Activated T-cell treated with anti-CD3 and anti-CD28 coated beads for 48 hours (primary cell): ENCODE results near the gene ARHGEF12.

Source experiments
- DNase-seq: peaks from one replicate; pipeline ENCODE4 v3.0.0-alpha.2; 2020; ENCODE audit warnings: low read depth

The ARHGEF12 gene

DNA sequence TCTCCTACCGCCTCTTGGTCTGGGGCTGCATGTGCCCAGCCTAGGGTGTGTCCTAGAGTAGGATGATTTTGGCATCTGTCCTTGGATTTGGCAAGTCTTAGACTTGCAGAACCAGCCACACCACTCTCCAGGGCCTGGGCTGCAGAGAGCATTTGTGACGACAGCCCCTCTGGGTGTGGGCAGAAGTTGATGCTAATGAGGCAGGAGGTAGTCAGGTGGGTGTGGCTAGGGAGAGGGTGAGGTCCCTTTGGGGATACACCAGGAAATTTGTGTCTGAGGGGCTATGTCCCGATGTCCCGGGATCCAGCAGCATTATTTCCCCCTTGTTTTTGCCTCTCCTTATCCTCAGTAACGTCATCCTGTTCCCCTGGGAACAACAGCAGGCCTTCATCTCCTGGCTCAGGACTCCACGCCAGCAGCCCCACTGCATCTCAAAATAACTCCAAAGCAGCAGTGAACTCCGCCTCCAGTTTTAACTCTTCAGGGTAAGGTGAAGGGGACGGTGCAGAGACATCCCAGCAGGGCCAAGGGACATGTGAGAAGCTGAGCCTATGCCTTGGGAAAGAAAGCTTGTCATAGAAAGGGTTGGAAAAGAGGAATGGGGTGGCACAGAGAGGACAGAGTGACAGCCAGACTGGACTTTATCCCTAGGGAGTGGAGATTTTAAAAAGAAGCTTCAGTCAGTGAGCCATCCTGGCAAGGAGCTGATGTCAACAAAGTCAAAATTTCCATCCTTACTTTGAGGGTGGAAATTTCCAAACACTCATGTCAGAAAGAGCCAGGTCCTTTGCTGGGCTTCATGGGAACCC is 19.1 kb upstream of the ARHGEF12 start:
- no peak for DNase-seq

DNA sequence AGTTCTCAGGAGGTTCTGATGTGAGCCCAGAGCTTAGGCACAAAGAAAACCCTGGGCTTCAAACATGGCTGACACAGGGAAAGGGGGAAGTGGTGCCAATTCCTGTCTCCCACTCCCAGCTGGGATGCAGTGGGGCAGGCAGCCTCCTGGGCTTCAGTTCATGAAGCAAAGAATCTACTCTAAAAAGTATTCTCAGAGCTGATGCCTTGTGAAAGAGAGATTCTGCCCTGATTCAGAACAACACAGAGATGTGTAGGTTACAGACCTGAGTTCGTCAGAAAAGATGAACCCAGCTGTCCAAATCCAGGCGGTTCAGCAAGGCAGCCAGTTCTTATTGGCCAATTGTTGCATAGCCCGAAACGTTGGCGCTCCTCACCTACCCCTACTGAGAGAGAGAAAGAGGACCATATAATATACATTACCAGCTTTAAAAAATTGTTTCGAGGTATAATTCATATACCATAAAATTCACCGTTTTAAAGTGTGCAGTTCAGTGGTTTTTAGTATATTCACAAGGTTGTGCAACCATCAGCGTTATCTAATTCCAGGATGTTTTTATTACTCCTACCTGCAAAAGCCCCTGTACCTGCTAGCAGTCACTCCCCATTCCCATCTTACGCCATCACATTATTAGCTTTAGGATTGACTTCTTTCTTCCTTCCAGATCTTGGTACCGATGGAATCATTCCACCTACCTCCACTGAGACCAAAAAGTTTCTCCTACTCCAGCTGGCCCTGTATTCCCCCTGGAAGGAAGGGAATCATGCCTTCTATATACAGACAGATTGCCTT is 18.3 kb upstream of the ARHGEF12 start:
- no peak for DNase-seq

DNA sequence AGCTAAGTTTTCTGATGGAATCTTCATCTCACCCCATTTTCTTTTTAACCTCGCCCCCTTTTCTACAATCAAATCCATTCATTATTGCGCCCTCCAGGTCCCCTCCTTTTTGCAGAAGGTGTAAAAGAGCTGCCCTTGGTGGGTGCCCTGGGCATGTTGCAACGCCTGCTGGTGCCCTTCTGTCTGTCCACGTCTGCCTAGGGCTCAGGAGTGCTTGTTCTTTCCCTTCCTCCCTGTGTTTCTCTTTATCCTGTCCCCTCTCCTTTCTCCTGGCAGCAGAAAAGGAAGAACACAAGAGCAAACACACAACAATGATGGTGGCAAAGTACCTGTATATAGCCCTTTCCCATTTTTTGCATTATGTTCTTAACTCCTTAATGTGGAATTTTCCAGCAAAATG is 17.3 kb upstream of the ARHGEF12 start:
- DNase-seq, result no peak

DNA sequence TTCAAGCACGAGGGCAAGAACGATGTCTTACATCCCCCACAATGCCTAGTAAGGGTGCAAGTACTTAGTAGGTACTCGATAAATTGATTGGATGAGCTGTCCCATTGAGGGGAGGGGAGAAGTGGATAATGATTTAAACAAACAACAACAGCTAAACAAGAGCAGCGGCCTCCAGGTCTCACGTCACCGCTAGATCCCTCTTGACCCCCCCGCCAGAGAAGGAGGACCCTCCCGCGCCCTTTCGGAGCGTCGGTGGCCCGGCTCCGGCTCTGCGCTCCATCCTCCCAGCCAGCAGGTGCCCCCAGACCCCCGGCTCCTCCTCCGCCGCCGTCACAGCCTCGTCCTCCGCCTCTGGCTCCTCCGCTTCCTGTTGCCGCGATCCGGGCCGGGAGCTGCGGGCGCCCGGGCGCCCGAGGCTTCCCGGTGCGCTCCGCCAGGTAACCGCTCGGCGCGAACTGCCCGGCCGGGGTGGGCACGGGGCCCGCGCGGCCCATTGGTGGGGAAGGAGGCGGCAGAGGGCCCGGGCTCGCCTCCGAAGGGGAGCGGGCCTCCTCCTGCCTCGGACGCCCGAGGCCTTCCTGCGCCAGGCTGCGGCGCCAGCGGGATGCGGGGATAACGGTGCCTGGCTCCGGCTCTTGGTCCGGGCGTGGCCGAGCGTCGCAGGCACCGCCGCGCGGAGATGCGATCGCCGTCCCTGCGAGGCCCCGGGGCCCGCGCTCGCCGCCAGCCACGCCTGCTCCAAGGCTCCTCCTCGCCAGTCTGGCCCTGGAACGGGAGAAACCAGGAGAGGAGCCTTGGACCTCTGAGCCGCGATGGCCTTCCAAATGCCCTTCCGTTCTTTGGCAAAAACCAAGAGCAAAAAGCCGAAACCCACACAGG is 11.0 kb upstream of the ARHGEF12 start, which contains the start of gene TLCD5:
TLCD5 (plus strand) TSS at position 368 of the 879 bp plus-strand sequence. CDS start 2,143 bp downstream, outside the sequence.
- peak; percentile 34 for DNase-seq

DNA sequence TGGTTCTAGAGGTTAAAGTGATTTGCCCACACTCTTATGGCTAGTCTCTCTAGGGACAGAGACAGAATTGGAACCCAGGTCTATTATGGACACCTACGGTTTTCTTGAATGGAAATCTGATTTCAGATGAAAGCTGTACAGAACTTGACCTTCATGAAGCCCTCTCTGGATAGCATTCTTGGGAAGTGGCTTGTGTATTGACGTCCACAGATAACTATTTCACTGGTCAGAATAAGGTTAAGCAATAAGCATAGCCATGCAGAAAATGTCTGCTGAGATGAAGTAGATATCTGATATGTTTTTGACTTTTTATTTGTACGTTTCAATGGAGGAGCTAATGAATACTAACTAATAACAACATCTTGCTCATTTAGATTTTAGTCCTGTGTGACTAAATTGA is 10.0 kb upstream of the ARHGEF12 start:
- no peak for DNase-seq

DNA sequence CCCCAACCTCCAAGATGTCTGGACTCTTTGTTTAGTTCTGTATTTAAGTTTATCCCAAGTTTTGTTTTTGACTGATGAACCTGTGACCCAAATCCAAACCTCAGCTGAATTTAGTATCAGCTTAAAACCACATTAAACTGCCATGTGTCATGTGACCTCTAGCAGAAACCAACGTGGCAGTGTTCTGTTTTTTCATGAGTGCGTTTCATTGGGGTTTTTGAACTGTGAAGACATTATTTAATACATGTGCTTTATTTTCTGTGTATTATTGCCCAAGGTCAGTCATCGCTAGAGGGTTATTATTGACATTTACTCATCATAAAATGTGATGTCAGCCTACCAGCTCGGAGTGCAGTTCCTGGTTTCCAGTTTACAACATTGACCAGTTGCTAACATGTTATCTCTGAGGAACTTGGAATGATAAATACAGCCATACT is 9.3 kb upstream of the ARHGEF12 start:
- no peak for DNase-seq

DNA sequence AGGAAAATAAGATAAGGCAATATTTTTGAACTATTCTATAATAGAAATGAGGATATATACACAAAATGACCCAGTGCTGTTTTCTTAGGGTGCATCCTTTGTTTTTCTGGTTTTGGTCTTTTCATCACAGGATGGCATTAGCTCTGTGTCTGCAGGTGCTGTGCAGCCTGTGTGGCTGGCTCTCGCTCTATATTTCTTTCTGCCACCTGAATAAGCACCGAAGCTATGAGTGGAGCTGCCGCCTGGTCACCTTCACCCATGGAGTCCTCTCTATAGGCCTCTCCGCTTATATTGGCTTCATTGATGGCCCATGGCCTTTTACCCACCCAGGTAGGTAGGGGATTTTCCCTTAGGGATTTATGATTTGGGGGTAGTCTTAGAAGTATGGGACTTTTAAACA is 8.9 kb upstream of the ARHGEF12 start:
- no peak for DNase-seq

DNA sequence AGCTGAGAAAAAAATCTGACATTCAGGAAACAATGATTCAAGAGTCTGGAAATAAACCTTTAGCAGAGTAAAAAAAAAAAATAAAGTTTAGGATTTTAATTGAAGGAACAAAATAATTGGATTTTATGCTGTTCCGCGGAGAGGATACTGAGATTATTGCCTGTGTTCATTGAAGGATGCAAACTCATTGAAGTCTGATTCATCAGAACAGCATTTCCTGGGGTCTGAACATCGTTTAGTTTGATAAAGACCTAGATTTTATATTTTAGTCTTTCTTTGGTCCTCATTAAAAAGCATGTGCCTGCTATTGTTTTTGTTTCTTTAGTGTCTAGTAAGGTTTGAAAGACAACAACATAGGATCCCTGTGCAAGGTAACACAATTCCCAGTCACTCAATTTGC is 6.7 kb upstream of the ARHGEF12 start:
- DNase-seq, result no peak

DNA sequence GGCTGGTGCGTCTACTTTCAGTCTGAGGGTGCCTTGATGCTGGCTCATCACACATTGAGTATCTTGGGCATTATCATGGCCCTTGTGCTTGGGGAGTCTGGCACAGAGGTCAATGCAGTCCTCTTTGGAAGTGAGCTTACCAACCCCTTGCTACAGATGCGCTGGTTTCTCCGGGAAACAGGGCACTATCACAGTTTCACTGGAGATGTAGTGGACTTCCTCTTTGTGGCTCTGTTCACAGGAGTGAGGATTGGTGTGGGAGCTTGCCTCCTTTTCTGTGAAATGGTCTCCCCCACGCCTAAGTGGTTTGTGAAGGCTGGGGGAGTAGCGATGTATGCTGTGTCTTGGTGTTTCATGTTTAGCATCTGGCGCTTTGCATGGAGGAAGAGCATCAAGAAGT is 6.2 kb upstream of the ARHGEF12 start:
- no peak for DNase-seq

DNA sequence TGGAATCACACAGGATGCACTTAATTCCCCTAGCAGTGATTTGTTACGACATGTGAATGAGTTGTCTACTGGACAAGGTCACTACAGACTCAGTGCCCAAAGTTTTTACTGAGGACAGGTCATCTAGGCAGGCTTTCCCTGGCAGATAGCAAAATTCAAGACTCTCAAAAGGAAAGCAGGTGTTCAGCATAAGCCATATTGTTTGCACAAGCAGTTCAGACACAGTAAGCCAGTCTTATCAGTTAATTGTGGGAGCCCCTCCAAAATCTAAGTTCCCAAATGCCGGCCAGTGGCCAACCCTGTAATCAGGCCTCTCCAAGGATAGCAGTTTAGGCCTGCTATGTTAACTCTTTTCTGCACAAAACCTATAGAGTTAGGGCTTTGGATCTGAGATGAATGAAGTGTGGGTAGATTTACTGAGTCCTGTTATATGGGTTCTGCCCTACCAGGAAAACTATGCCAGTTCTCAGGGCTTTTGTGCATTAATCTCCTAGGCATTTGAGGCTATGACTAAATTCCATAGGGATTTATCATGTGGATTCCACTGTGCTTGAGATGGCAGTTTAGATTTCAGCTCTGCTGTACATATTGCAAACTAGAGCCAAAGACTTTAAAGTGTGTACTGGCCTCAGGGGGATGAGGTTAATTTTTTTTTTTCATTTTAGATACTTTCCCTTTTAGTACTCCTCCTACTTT is 4.8 kb upstream of the ARHGEF12 start:
- no peak for DNase-seq

DNA sequence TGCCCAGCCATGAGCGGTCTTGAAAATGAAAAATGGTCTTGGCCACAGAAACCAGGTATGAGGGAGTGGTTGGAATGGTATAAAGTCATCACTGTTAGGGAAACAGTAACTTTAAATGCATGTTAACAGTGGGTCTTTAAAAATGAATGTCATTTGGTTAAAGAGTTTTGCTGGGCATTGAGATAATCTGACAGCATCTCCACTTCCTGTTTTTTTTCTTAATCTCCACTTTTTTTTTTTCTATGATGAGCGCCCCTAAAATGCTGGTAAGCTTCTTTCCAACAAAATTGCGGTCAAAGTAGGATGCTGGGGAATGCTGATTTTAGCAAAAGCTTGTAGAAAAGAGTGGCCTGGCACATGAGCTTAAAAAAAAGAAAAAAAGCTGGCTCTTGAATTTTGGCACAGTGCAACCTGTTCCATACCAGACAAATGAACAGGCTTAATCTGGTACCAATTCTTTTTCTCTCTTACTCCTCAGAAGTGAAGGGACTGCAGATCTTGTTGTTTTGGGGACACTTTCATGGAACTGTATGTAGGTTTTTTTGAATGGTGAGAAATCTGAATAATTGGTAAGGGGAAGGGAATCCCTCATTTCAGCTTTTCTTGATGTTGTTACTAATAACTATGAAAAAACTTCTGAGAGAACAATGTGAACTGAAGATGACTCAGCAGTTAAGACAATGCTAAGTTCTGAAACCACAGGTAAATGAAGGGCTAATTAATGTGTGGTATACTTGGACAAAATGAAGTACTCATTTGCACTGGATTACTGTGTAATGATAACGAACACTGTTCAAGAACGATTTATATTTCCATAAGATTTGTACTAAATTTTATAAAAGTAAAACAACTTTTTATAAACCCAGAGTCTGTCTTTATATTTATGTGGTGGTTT is 3.1 kb upstream of the ARHGEF12 start:
- DNase-seq, result no peak

DNA sequence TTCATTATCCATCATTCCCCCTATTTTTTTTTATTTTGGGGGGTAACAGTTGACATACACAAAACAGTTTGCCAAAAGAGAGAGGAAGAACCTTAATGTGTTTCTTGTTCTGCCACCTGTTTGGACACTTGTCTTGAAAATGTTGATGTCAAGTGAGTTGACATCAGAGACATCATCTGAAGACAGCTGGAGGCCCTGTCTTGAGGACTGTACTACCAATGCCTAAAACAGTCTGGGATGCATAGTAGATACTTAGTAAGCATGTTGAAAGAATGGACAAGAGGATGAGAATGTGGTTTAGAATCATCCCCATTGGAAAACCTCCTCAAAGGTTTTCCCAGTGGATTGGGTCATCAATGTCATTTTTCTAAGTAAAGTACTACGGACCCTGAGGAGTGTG is 2.4 kb upstream of the ARHGEF12 start:
- DNase-seq, result no peak

DNA sequence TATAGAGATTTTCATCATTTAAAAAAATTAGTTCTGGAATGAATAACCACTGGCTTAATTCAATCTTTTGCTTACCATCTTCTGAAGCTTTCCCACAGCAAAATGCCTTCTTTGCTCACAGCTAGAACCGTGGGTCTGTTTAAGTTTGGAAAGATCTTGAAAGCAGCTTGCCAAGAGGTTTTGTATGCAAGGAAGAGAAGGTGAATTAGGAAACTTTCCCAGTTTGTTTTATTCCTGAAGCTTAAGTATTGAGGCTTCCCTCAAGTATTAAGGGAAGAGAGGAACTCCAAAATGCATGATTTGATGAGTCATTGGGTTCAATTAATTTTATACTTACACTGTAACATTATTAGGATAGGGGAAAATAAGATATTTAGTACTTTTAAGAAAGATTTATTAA is 1.9 kb upstream of the ARHGEF12 start:
- DNase-seq, result no peak

DNA sequence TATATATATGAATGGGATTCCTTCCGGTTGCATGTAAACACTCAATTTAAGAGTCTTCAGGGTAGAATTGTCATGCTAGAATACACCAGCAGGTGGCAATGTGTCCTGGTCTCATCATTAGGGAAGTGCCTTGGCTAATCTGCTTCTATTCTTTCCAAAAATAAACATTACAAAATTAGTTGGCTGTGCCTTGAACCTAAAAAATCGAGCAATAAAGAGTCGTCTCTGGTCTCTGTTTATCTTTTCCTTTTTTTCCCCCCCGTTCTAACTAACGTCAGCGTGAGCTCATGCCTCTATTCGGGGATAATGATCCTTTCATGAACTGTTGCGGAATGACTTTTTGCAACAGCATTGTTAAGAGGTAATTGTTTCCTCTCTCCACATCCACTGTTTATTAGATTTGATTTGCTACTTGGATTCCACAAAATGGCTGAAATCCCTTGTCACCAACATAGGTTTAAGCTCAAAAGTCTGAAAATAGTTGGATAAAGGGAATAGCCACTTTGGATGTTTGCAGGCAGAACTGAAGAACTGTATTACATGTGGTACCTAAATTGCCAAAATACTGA is 1.2 kb upstream of the ARHGEF12 start:
- DNase-seq, result peak; percentile 10

DNA sequence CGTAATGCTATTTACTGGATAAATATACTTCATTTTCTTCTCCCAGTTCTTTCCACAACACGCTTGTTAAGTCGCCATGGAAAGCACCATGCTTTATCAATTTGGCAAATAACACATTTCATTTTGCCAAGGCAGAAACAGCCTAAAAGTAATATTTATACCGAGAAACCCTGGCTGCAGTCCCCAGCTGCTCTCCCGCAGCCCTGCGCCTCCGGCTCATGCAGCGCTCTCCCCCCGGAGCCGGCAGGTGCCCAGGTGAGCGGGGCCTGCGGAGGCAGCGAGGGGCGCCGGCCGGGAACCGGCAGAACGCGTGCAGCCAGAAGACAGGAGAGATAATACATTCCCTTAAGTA is 681 bp upstream of the ARHGEF12 start:
- DNase-seq, result no peak

DNA sequence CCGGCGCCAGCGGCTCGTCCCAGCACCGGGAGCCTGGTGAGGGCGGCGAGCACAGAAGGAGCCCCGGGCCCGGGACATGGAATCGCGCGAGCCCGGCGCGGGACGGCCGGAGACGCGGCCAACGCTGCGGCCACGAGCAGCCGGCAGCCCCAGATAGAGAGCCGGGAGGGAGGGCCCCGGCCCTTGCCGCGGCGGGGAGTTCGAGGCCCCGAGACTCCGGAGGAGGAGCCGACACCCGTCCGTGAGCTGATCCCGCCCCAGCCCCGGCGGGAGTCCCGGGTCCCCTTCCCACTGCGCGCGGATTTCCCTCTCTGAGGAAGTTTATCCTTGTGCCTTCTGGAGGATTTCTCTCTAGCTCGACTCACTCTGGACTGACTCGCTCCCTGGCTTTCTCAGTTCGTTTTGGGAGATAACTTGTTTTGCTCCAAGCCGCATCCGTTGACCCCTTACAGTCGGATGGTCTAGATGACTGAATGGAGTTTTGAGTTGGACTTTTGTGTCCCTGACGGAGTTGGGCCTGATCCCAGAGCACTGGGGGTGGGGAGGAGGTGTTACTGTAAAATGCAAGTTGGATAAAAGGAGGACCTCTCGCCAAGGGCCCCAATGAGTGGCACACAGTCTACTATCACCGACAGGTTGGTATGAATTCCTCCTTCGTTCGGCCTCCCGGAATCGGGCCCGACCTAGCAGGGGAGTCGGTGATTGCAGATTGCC is 585 bp downstream of the ARHGEF12 start:
- DNase-seq, result peak; percentile 35

DNA sequence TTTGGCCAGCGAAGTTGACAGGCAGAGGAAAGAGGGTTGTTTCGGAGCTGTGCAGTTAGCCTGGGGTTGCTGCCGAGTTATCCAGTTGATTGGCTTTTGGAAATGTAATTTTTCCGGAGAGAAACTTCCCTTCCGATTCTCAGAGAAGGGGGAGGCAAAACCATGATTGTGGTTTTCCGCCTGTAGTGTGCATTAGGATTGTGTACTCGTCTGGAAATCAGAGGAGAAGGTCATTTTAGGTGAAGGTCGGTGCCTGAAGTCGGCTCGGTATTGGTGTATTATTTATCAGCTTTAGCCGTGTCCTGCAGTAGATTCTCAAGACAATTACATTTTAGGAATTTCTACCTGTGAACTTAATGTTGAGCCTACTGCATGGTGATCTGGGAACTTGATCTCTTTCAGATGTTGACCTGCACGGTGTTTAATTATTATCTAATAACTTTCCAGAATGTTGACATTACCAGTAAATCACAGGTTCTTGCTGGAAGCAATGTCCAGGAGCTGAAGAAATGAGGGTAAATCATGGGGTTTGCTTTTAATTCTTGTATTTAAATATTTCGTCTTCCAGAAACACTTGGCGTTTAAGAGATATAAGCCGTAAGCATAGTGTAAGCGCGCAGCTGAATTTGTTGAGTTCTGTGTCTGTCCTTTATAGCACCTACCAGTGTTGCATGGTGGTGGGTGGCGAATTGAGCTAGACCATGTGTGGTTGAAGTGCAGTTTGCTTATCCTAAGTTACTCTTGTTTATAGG is 1.3 kb downstream of the ARHGEF12 start:
- no peak for DNase-seq

DNA sequence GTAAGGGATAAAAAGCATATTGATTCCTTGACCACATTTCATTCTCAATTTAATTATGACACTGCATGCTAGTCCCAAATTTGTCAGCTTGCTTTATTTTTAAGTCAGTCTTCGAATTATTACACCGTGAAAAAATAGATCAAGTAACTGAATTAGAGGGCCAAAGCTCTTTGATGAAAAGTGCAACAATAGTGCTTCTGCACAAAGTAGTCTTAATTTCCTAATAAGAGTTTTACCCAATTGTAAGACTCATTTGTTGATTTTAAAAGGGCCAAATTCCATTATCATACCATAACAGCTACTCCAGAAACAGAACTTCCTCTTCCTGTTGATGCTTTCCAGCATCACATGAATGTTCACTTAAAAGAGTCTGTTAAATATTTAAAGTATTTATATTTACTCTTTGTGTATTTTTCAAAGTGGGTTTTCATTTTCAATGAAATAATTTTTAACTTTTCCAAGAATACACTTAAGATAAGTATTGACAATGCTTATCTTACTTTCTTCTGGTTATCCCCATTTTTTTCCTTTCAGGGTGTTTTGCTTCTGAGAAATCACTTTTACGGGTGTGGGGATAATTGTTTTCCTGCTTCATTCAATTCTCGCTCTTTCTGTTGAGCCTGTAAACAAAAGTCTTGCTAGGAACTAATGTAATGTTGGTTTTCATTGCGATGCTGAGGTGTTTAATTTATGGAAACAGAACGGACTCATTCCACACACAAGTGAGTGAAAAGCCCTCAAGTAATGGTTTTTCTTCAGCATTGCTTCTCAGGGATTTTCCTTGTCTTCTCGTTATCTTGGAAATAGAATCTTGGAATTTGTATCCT is 2.1 kb downstream of the ARHGEF12 start:
- DNase-seq, result no peak
